Measurements from ENCODE around the gene NOX3.
A peak's percentile ranks its signal among the peaks of the same experiment; 100 is the strongest.

Gene NOX3

DNA sequence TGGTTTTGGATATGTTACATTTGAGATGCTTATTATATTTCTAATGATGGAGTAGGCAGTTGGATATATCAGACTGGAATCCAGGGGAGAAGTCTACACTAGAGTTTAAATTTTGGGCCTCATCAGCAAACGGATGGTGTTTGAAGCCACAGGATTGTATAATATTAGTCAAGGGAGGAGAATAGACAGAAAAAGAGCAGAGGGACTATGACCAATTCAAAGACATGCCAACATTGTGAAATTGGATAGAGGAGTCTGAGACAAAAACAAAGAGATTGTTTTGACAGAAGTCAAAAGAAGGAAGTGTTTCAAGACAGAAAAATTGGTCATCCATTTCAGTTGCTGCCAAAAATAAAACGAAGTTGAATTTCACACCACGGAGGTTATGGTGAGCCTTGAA lies 66.5 kb downstream of the NOX3 start:
- no peak overlapping the region for H3K27ac ChIP-seq
- no peaks in the 10 kb centered on the region for H3K36me3 ChIP-seq
- H3K4me2 ChIP-seq = peak overlapping the region; percentile 6; the same call in 1 of the 2 replicates
- peaks cover 54% of the 10 kb centered on the region for H3K9me3 ChIP-seq
- no peak for TF ChIP-seq Cebpa-rat (IDR thresholded peaks at IDR 0.05)
- no peak overlapping the region for H3K4me3 ChIP-seq
- no peak overlapping the region for H3K9ac ChIP-seq
- peaks cover 28% of the 10 kb centered on the region for H3K4me1 ChIP-seq
- H3K27me3 ChIP-seq = no peaks in the 10 kb centered on the region
- H4K20me1 ChIP-seq = no peaks in the 10 kb centered on the region

DNA sequence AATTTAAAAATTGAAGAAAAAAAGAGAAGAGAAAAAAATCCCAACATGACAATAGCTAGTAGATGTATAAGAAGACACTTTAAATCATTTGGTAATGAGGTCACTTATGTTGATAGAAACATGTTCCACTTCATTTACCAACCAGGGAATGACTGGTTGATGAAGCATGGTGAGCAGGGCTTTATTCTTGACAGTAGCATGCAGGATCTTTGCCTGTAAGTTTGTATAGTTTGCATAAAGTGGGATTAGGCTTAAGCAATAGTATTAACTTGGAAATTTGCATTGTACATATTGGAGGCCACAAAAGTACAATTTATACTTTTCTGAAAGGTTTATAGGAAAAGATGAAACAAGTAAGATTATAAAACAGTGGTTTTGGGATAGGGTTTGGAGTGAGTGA lies 67.0 kb downstream of the NOX3 start:
- H3K27me3 ChIP-seq = no peaks in the 10 kb centered on the region
- no peak overlapping the region for H3K4me3 ChIP-seq
- H3K9me3 ChIP-seq = peaks cover 56% of the 10 kb centered on the region
- H3K36me3 ChIP-seq = no peaks in the 10 kb centered on the region
- H4K20me1 ChIP-seq = no peaks in the 10 kb centered on the region
- no peak for TF ChIP-seq Cebpa-rat (IDR thresholded peaks at IDR 0.05)
- H3K4me1 ChIP-seq = peaks cover 28% of the 10 kb centered on the region
- H3K9ac ChIP-seq = no peak overlapping the region
- no peak overlapping the region for H3K27ac ChIP-seq
- peak overlapping the region; percentile 6; the same call in 1 of the 2 replicates for H3K4me2 ChIP-seq

DNA sequence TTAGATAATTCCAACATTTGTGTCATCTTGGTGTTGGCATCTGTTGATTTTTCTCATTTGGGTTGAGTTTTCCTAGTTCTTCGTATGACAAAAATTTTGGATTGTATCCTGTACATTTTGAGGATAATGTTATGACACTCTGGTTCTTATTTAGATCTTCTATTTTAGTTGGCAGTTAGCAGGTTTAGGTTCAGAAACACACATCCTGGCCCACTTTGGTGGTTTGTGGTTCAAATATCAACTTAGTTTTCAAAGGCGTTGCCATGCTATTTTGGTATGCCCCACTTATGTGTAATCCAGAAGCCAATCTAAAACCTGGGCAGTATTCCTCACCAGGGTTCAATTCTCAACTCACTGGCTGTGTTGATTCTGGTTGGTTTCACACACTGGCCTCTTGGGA lies 68.2 kb downstream of the NOX3 start:
- H3K4me1 ChIP-seq = peaks cover 28% of the 10 kb centered on the region
- H3K9me3 ChIP-seq = peaks cover 60% of the 10 kb centered on the region
- no peaks in the 10 kb centered on the region for H3K27me3 ChIP-seq
- H3K4me2 ChIP-seq = peak overlapping the region; percentile 40
- TF ChIP-seq Cebpa-rat (IDR thresholded peaks at IDR 0.05) = no peak
- H3K9ac ChIP-seq = no peak overlapping the region
- no peak overlapping the region for H3K4me3 ChIP-seq
- H3K27ac ChIP-seq = no peak overlapping the region
- no peaks in the 10 kb centered on the region for H4K20me1 ChIP-seq
- H3K36me3 ChIP-seq = no peaks in the 10 kb centered on the region

DNA sequence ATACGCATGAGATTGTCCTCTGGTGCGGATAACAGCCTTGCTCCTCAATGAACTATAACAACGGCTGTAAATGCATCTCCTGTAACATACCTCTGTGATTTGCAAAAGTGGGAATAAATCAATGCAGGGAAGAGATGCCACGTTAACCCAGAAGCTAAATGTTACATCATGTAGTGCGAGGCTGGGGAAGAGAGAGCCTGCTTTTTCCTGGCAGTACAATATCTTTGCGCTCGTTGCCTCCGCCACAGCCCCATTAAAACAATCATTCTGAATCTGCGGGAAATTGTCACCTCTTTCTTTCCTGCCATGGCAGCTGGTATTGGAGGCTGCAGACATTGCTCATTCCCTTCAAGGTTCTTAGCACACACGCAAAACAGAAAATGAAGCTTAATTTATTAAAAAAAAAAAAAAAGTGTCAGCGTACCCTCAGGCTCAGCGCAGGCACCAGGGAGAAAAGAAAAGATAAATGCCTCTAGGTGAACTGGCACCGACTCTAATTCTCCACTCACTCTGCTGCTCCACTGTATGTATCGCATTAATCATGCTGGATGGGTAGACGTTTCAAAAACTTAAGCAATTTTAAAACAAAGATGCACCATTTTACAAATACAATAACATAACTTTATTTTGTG lies 71.2 kb downstream of the NOX3 start:
- Histone ChIP-seq H4K20me1 (no peaks in the 10 kb centered on the region), H3K4me1 (peaks cover 25% of the 10 kb centered on the region), H3K27me3 (no peaks in the 10 kb centered on the region), H3K9ac (no peak overlapping the region), H3K9me3 (peaks cover 45% of the 10 kb centered on the region), H3K27ac (no peak overlapping the region), H3K4me2 (no peak overlapping the region), H3K36me3 (no peaks in the 10 kb centered on the region), H3K4me3 (no peak overlapping the region)
- TF ChIP-seq Cebpa-rat (IDR thresholded peaks at IDR 0.05) = no peak

DNA sequence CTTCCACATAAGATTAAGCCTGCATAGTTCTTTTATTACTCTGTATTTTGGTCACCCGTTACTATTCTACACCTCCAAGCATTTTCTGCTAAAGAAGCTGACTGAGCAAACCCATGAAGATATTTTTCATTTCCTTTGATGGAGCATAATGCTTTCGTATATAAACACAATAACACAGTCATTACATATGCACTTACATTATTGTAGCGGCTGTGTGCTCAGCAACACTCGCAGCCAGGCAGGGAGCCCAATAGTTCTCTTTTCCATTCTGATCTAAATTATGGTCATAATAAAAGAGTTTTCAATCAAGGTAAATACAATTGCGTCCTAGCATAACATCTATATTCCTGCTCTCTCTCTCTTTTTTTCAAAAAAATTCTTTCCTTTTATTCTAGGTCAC lies 71.7 kb downstream of the NOX3 start:
- Histone ChIP-seq H3K4me1 (peaks cover 19% of the 10 kb centered on the region), H3K36me3 (no peaks in the 10 kb centered on the region), H3K9ac (no peak overlapping the region), H3K4me2 (no peak overlapping the region), H3K4me3 (no peak overlapping the region), H4K20me1 (no peaks in the 10 kb centered on the region), H3K27me3 (no peaks in the 10 kb centered on the region), H3K9me3 (peaks cover 40% of the 10 kb centered on the region), H3K27ac (no peak overlapping the region)
- TF ChIP-seq Cebpa-rat (IDR thresholded peaks at IDR 0.05) = no peak

DNA sequence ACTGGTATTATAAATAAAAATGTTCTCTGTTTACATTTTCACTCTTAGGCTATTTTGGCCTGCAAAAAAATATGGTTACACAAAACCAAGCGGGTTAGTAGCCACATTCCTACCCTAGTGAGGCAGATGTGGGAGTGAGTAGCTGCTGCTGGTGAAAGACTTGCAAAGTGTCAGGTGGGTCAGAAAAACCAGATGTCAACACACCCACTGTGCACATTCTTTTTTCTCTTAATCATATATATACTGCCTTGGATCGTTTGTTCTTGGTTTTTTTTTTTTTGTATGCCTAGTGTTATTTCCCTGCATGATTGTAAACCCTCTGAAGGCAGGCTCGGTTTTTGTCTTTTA lies 73.3 kb downstream of the NOX3 start:
- no peak overlapping the region for H3K27ac ChIP-seq
- no peaks in the 10 kb centered on the region for H3K36me3 ChIP-seq
- H3K4me1 ChIP-seq = peaks cover 3% of the 10 kb centered on the region; the same call in 1 of the 2 replicates
- no peak overlapping the region for H3K9ac ChIP-seq
- no peaks in the 10 kb centered on the region for H3K27me3 ChIP-seq
- peaks cover 34% of the 10 kb centered on the region for H3K9me3 ChIP-seq
- no peak overlapping the region for H3K4me3 ChIP-seq
- H4K20me1 ChIP-seq = no peaks in the 10 kb centered on the region
- no peak overlapping the region for H3K4me2 ChIP-seq
- no peak for TF ChIP-seq Cebpa-rat (IDR thresholded peaks at IDR 0.05)

DNA sequence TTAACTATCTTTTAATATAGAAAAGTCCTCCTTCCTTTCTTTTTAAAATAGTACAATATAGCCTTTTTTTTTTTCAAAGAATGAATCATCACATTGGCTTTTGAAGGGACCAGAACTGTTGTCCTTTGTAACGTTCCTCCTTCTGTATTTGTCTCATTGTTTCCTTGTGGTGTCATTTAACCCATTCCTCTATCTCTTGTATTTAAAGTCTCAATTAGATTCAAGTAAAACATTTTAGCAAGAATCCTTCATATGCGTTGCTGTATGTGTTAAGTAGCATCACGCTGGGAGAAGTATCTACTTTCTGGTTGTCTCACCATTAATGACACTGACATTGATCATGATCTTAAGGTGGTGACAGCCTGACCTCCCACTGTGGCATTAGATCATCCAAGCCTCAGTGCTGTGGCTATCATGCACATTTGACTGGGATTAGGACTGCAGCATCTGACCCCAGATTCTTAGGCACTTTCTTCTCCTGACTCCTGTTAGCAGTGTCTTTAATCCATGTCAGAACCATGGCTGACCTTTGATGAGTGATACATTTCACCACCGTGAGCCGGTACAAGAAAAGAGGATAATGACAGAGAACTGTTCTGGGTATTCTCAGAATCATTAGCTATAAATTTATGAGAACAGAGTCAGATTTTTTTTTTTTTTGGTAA lies 73.8 kb downstream of the NOX3 start:
- TF ChIP-seq Cebpa-rat (IDR thresholded peaks at IDR 0.05) = no peak

DNA sequence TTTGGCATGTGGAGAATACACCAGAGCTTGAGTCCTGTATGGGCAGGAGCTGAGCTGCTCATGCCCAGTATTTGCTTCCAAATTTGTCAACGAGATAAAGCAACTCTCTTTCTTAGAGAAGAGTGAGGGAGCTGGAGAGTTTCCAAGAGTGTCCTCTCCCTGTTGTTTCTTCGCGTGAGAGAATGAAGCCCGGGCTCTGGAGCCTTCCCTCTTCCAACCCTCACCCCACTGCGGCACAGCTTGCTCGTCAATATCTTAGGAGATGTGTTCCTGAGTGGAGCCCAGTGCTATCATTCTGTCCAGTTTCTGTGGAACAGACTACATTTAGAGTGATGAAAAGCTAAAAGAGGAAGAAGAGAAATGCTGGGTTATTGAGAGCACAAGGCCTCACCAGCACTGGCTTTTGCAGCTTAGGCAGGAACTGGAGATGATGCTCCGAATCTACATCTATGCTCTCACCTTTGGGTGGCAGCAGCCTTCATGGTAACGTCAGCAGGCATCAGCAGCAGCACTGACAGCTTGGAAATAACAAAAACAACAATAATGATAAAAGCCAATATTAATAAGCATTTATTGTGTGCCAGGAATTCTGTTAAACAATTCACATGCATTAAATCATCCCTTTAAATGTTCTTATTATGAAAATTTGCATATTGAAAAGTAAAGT lies 74.8 kb downstream of the NOX3 start:
- Histone ChIP-seq H3K36me3 (no peaks in the 10 kb centered on the region), H3K4me3 (no peak overlapping the region), H3K9me3 (peaks cover 22% of the 10 kb centered on the region), H3K4me2 (no peak overlapping the region), H3K27ac (no peak overlapping the region), H4K20me1 (no peaks in the 10 kb centered on the region), H3K4me1 (no peaks in the 10 kb centered on the region), H3K27me3 (no peaks in the 10 kb centered on the region), H3K9ac (no peak overlapping the region)
- no peak for TF ChIP-seq Cebpa-rat (IDR thresholded peaks at IDR 0.05)

More for the DNA sequence above, 73.8 kb downstream of the NOX3 start:
- H3K4me3 ChIP-seq = no peak overlapping the region
- H3K27ac ChIP-seq = no peak overlapping the region
- H3K36me3 ChIP-seq = no peaks in the 10 kb centered on the region
- H3K4me2 ChIP-seq = no peak overlapping the region
- H4K20me1 ChIP-seq = no peaks in the 10 kb centered on the region
- no peaks in the 10 kb centered on the region for H3K27me3 ChIP-seq
- H3K4me1 ChIP-seq = no peaks in the 10 kb centered on the region
- peaks cover 29% of the 10 kb centered on the region for H3K9me3 ChIP-seq
- H3K9ac ChIP-seq = no peak overlapping the region

DNA sequence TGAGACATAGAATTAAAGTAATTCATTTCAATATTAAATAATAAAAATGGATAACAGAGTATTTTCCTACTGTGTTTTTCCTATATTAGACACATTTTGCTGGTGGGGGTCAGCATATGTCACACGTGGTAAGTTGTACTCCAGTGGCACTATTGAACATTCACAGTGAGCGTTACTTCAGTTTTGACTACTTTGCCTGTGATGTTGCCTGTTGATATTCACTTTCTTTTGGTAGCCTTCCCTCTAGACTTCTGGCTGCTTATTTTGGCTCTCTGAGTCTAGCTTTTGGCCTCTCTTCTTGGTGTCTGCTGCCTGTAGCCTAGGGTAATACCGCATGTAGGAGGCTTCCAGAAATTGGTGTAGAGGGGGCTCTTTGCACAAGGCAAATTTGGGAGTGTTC lies 76.9 kb downstream of the NOX3 start:
- Histone ChIP-seq H3K36me3 (no peaks in the 10 kb centered on the region), H3K9me3 (peaks cover 4% of the 10 kb centered on the region), H3K9ac (no peak overlapping the region), H3K27ac (no peak overlapping the region), H3K4me2 (no peak overlapping the region), H3K27me3 (no peaks in the 10 kb centered on the region), H4K20me1 (no peaks in the 10 kb centered on the region), H3K4me3 (no peak overlapping the region), H3K4me1 (no peaks in the 10 kb centered on the region)
- no peak for TF ChIP-seq Cebpa-rat (IDR thresholded peaks at IDR 0.05)

DNA sequence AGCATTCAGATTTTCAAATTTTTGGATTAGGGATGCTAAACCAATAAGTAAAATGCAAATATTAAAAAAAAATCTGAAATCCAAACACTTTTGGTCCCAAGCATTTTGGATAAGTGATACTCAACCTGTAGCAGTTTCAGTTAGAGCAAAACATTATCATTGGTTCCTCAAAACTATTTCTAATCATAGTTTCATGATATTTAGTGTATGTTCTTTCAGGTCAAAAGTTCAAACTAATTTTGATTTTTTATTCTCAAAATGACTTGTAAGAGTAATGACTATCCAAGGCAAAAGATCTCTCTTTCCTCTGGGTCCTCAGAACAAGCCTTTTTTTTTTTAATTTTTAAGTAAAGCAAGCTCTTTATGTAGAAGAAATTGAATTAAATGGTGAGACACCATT lies 77.4 kb downstream of the NOX3 start:
- no peaks in the 10 kb centered on the region for H3K36me3 ChIP-seq
- no peaks in the 10 kb centered on the region for H3K27me3 ChIP-seq
- no peaks in the 10 kb centered on the region for H4K20me1 ChIP-seq
- H3K4me1 ChIP-seq = no peaks in the 10 kb centered on the region
- H3K4me2 ChIP-seq = no peak overlapping the region
- no peak overlapping the region for H3K4me3 ChIP-seq
- no peak overlapping the region for H3K27ac ChIP-seq
- peaks cover 2% of the 10 kb centered on the region for H3K9me3 ChIP-seq
- H3K9ac ChIP-seq = no peak overlapping the region
- TF ChIP-seq Cebpa-rat (IDR thresholded peaks at IDR 0.05) = no peak
